K562 (cell line): ENCODE measurements around the gene TIPARP. TPM values are rescaled to one million over a fixed set of nuclear protein-coding genes. Genes with fewer than 3 reads are reported as not detected.
A peak's percentile ranks its signal among the peaks of the same experiment; 100 is the strongest.

Experiments used
- ATAC-seq: fragments of 200-7000 bp; cut with Tn5 transposase; 3 replicates; pipeline ENCODE4 v1.9.1; 2020; ENCODE audit warnings: moderate library complexity
- BruUV-seq: library from RNA; stranded (reverse); fragments of 400-500 nt; replicated peaks from 2 replicates; lab custom pipeline; 2021; lab: Mats Ljungman, UMichigan
- CTCF ChIA-PET: fragments of 300-600 bp; formaldehyde crosslinking; extraction: SDS; loops from one replicate; lab custom pipeline; 2021; ENCODE audit warnings: low intra/inter-chr PET ratio; lab: Yijun Ruan, JAX
- POLR2A ChIA-PET: fragments of 300-600, 350-650 bp; sonication (Branson Sonifier 250); formaldehyde crosslinking; extraction: SDS; loops from one replicate; lab custom pipeline; 2021; ENCODE audit warnings: antibody characterized with exemption, inconsistent platforms; lab: Yijun Ruan, JAX
- DNase-seq, 4 experiments: peaks; one replicate each; pipeline versions ENCODE4 v3.0.0 to v3.0.0-alpha.2; 2011 to 2018; ENCODE audit warnings: low spot score in 3 of 4, mixed read lengths in 3 of 4; ENCODE audit errors: extremely low read depth in 1 of 4
- FAIRE-seq: peaks from 2 replicates; lab custom pipeline; 2011; peaks lifted over from hg19 to GRCh38; lab: Jason Lieb, UNC
- H2AFZ ChIP-seq: 2 replicates; pipeline ENCODE4 v1.6.0; 2011; ENCODE audit warnings: low read depth, low read length, control low read depth, inconsistent platforms
- H3K27ac ChIP-seq: fragments of 200-600 bp; 3 replicates; pipeline ENCODE4 v1.8.0; 2011; ENCODE audit warnings: low read depth, mild to moderate bottlenecking, control low read depth, inconsistent platforms, low read length, moderate library complexity, mixed read lengths; ENCODE audit errors: extremely low read depth
- H3K27me3 ChIP-seq, 2 experiments: fragments of 300-600 bp in 1 of 2; 2 replicates in 1 of 2; 3 replicates in 1 of 2; pipeline versions ENCODE4 v1.6.0 to v1.8.0; 2011; ENCODE audit warnings: inconsistent platforms in 2 of 2, low read length in 2 of 2, mild to moderate bottlenecking in 1 of 2, mixed read lengths in 1 of 2, moderate library complexity in 1 of 2; ENCODE audit not compliant: control insufficient read depth in 2 of 2, insufficient read depth in 2 of 2
- H3K36me3 ChIP-seq: fragments of 300-600 bp; 3 replicates; pipeline ENCODE4 v1.8.0; 2011; ENCODE audit warnings: mild to moderate bottlenecking, low read length, inconsistent platforms; ENCODE audit not compliant: control insufficient read depth, insufficient read depth
- H3K4me1 ChIP-seq, 2 experiments: fragments of 200-600 bp in 1 of 2; replicated peaks in 1 of 2; 2 replicates in 1 of 2; 3 replicates in 1 of 2; pipeline versions ENCODE4 v1.5.1 to v1.8.0; 2011; ENCODE audit warnings: inconsistent platforms in 2 of 2, low read length in 2 of 2, mild to moderate bottlenecking in 1 of 2, mixed read lengths in 1 of 2, moderate library complexity in 1 of 2; ENCODE audit not compliant: control insufficient read depth in 2 of 2, insufficient read depth in 2 of 2
- H3K4me2 ChIP-seq: 2 replicates; pipeline ENCODE4 v1.6.1; 2011; ENCODE audit warnings: low read length, control low read depth, inconsistent platforms, mixed read lengths; ENCODE audit not compliant: insufficient read depth
- H3K4me3 ChIP-seq: fragments of 200-600 bp; sonication (generic), shearing (Covaris generic); 2 replicates; pipeline ENCODE4 v1.5.1; 2016; ENCODE audit warnings: control low read depth, inconsistent platforms
- H3K79me2 ChIP-seq: fragments of 200-600 bp; 3 replicates; pipeline ENCODE4 v1.8.0; 2011; ENCODE audit warnings: low read length, inconsistent platforms; ENCODE audit not compliant: control insufficient read depth, insufficient read depth
- H3K9ac ChIP-seq, 2 experiments: 2 replicates each; pipeline versions ENCODE4 v1.6.0 to v1.6.1; 2011; ENCODE audit warnings: low read depth in 2 of 2, low read length in 2 of 2, control low read depth in 1 of 2, inconsistent platforms in 1 of 2, mild to moderate bottlenecking in 1 of 2, mixed read lengths in 1 of 2; ENCODE audit not compliant: insufficient read depth in 1 of 2
- H3K9me1 ChIP-seq: one replicate; pipeline ENCODE4 v1.6.0; 2011; ENCODE audit warnings: inconsistent platforms, mild to moderate bottlenecking, low read length, moderate library complexity; ENCODE audit not compliant: control insufficient read depth, insufficient read depth
- H3K9me3 ChIP-seq: replicated peaks from 2 replicates; pipeline ENCODE4 v1.5.1; 2011; ENCODE audit warnings: low read depth, low read length, inconsistent platforms; ENCODE audit not compliant: control insufficient read depth, insufficient read depth
- H4K20me1 ChIP-seq: replicated peaks from 2 replicates; pipeline ENCODE4 v1.6.1; 2011; ENCODE audit warnings: low read length, inconsistent platforms, mixed read lengths; ENCODE audit not compliant: control insufficient read depth, insufficient read depth
- GATAD2A ChIP-seq: fragments of 450-650 bp; IDR thresholded peaks from 2 replicates; pipeline ENCODE4 v1.6.1; 2017
- MTA3 ChIP-seq: fragments of 450-650 bp; formaldehyde crosslinking; IDR thresholded peaks from 2 replicates; pipeline ENCODE4 v1.6.1; 2017; ENCODE audit warnings: mild to moderate bottlenecking, borderline replicate concordance
- WGBS: fragments of 100-300 bp; shearing (Covaris generic); methylation state at CpG from one replicate; pipeline ENCODE4 v1.1.6; 2016; ENCODE audit warnings: low coverage, mixed read lengths; ENCODE audit not compliant: insufficient coverage; ENCODE audit errors: missing lambda C conversion rate; 5-methylcytosine and 5-hydroxymethylcytosine counted together
- in situ Hi-C: fragments of 300-500 bp; cut with MboI; formaldehyde crosslinking; loops from 4 replicates; pipeline ENCODE4 v1.15.0; 2018; ENCODE audit warnings: inconsistent platforms, mixed read lengths
- intact Hi-C: fragments of 100-400 bp; cut with micrococcal nuclease; formaldehyde crosslinking; loops from 2 replicates; pipeline ENCODE4 v1.14.2; 2022
- polyA plus RNA-seq, 8 experiments: library from polyadenylated mRNA; depleted of rRNA in 4 of 8; stranded (reverse) in 5 of 8; unstranded in 3 of 8; fragments of >200 nt; fragmentation: Nextera tagmentation in 2 of 8; fragmentation: Illumina TruSeq in 1 of 8; extraction: Ambion mirVana in 2 of 8; extraction: Trizol in 1 of 8; gene quantifications; 2 replicates each; pipeline versions ENCODE4 v1.2.1 to v1.2.3, GENCODE V29; 2011 to 2014; ENCODE audit warnings: inconsistent platforms in 1 of 8, missing spikeins in 1 of 8
- total RNA-seq, 7 experiments: library from RNA; depleted of rRNA in 6 of 7; stranded (reverse); fragments of >200 nt in 6 of 7; fragmentation: Illumina TruSeq in 2 of 7; extraction: Trizol in 2 of 7; gene quantifications; 2 replicates each; pipeline versions ENCODE4 v1.2.1 to v1.2.3, GENCODE V29; 2011 to 2021; ENCODE audit warnings: low replicate concordance in 1 of 7
- TF ChIP-seq, protein P1 (sequence below): sonication (generic); formaldehyde crosslinking; IDR thresholded peaks from 2 replicates; pipeline ENCODE4 v1.8.1; 2023; ENCODE audit warnings: mild to moderate bottlenecking, missing genetic modification reagents
- TF ChIP-seq, protein P2 (sequence below): sonication (generic); IDR thresholded peaks from 2 replicates; pipeline ENCODE4 v1.6.1; 2016

The TIPARP gene
- total and polyA plus RNA-seq, 9 of the 15 experiments (the other 6 are each of a cell fraction or from before 2014, with no cell fraction given), result 2.4 to 29.4 (median 15.1) TPM

DNA sequence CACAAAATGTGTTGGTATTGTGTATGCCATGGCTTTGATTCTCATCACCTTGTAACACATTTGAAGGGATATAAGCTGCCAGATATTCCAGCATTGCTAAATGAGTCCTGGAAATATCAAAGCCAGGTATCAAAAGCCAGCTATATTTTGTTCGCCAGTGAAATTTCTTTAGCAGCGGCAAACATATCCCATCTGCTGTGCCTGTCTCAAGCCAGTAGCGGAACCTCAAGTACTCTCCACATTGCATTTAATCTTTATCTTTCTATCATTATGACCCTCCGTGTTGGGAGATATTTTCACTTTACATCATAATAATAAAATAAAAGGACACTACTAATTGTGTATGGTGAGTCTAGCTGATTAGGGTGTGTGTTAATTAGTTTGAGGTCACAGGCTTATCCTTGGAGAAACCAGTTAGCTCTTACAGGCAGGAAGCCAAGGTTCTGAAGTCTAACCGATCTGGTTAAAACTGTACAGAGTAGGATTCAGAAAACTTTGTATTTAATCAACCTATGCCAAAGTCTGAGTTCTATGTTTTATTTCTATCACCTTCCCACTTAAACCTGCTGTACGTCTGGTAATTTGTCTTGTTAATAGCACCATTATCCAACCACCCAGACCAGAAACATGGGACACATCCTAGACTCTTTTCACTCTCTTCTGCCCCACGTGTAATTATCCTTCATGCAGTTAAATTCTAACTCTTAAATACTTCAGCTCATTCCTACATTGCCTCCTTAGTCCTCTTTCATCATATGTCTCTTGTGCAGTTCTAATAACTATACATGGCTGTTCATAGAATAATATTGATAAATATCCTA lies 14.5 kb downstream of the TIPARP start:
- Histone ChIP-seq H3K4me2 (peak overlapping the region; percentile 6; the same call in 1 of the 2 replicates), H2AFZ (no peak overlapping the region), H3K9me3 (no peaks in the 10 kb centered on the region), H3K9me1 (no peaks in the 10 kb centered on the region), H4K20me1 (peaks cover 20% of the 10 kb centered on the region; the same call in 1 of the 2 replicates), H3K27ac (0 out of 3 replicates have a peak overlapping the region, but pooled peaks have one; percentile 27), H3K4me3 (no peak overlapping the region), H3K4me1 (peaks cover 0 to 53% of the 10 kb centered on the region in 2 experiments; a peak in 3 of 5 replicates), H3K79me2 (peaks cover 98% of the 10 kb centered on the region), H3K36me3 (peaks cover 51% of the 10 kb centered on the region; the same call in 2 of the 3 replicates), H3K9ac (no peak overlapping the region), H3K27me3 (no peaks in the 10 kb centered on the region)
- CTCF ChIA-PET, result no interaction called here
- intact Hi-C loops, result loop anchor here (5.0 kb wide), 1 partner anchor 128 kb away; no protein-coding TSS in a partner anchor
- BruUV-seq, result no TSS peak
- WGBS, result 55% methylated on average over 7 of the region's 7 CpGs
- POLR2A ChIA-PET, result interaction anchor here (0.5 to 1.8 kb wide), 9 partner anchors 9 to 400 kb away, joined by 3 to 14 read pairs (median 3); partner anchors contain the start of gene SSR3
- TF ChIP-seq, protein P1, sequence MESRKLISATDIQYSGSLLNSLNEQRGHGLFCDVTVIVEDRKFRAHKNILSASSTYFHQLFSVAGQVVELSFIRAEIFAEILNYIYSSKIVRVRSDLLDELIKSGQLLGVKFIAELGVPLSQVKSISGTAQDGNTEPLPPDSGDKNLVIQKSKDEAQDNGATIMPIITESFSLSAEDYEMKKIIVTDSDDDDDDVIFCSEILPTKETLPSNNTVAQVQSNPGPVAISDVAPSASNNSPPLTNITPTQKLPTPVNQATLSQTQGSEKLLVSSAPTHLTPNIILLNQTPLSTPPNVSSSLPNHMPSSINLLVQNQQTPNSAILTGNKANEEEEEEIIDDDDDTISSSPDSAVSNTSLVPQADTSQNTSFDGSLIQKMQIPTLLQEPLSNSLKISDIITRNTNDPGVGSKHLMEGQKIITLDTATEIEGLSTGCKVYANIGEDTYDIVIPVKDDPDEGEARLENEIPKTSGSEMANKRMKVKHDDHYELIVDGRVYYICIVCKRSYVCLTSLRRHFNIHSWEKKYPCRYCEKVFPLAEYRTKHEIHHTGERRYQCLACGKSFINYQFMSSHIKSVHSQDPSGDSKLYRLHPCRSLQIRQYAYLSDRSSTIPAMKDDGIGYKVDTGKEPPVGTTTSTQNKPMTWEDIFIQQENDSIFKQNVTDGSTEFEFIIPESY (CRISPR knock-in tag), result 0 out of 2 replicates have a peak, but pooled peaks have one; percentile 21
- TF ChIP-seq GATAD2A (no peak), MTA3 (no peak)
- TF ChIP-seq, protein P2, sequence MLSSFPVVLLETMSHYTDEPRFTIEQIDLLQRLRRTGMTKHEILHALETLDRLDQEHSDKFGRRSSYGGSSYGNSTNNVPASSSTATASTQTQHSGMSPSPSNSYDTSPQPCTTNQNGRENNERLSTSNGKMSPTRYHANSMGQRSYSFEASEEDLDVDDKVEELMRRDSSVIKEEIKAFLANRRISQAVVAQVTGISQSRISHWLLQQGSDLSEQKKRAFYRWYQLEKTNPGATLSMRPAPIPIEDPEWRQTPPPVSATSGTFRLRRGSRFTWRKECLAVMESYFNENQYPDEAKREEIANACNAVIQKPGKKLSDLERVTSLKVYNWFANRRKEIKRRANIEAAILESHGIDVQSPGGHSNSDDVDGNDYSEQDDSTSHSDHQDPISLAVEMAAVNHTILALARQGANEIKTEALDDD, result peak; percentile 84
- DNase-seq, result no peak
- in situ Hi-C loops, result loop anchor here (10.0 to 25.0 kb wide), 3 partner anchors 396 to 552 kb away; no protein-coding TSS in a partner anchor
- FAIRE-seq, result no peak
- ATAC-seq, result peak; percentile 60
